Gastroesophageal sphincter (tissue), 3 donors: ENCODE data around the gene HMG20A.

ENCODE experiments used
- CTCF ChIP-seq, 4 experiments: fragments of 200-600 bp in 2 of 4; fragments of 450-650 bp in 2 of 4; sonication (generic) in 1 of 4; IDR thresholded peaks; one replicate each; pipeline ENCODE4 v1.5.1; 2017 to 2019; ENCODE audit warnings: antibody characterized with exemption in 4 of 4, mild to moderate bottlenecking in 2 of 4, moderate library complexity in 2 of 4
- EP300 ChIP-seq: sonication (generic); formaldehyde crosslinking; IDR thresholded peaks from one replicate; pipeline ENCODE4 v1.6.1; 2017; ENCODE audit warnings: antibody characterized with exemption, mild to moderate bottlenecking
- POLR2A ChIP-seq, 2 donors: fragments of 450-650 bp; IDR thresholded peaks; one replicate each; pipeline ENCODE4 v1.6.1; 2017; ENCODE audit warnings: antibody characterized with exemption in 2 of 2, mild to moderate bottlenecking in 2 of 2, moderate library complexity in 1 of 2
- POLR2AphosphoS5 ChIP-seq: sonication (generic); formaldehyde crosslinking; IDR thresholded peaks from one replicate; pipeline ENCODE4 v1.6.1; 2017; ENCODE audit warnings: antibody characterized with exemption

- no peak for TF ChIP-seq POLR2A (IDR thresholded peaks at IDR 0.05)
- TF ChIP-seq POLR2AphosphoS5: no peak
- no peak for TF ChIP-seq CTCF (IDR thresholded peaks at IDR 0.05)
- TF ChIP-seq EP300: no peak
Observed at GRCh38 chr15:77457191-77457904, 36.7 kb downstream of the HMG20A start.
